ENCODE data around the gene SLC46A3. TPM values are rescaled to one million over a fixed set of nuclear protein-coding genes. Genes with fewer than 3 reads are reported as not detected.

SLC46A3 gene
- total RNA-seq, 1 experiment from 2014 or later, result 12.5 TPM

- DNase-seq (ENCODE audit: low read depth, low spot score), result no peak
- in situ Hi-C loops (cut with HindIII; ENCODE audit: low pct_unique_long_range_greater_than_20kb, low sequenced_read_pairs), result no loop called here
These were observed 63.2 kb downstream of the SLC46A3 start for GRCh38 chr13:28655561-28655960.

- in situ Hi-C loops (cut with HindIII; ENCODE audit: low pct_unique_long_range_greater_than_20kb, low sequenced_read_pairs), result no loop called here
- no peak for DNase-seq (ENCODE audit: low read depth, low spot score)
These were observed 64.5 kb downstream of the SLC46A3 start for GRCh38 chr13:28654276-28654675.

GRCh38 chr13:28653111-28653510, 65.7 kb downstream of the SLC46A3 start:
- in situ Hi-C loops (cut with HindIII; ENCODE audit: low pct_unique_long_range_greater_than_20kb, low sequenced_read_pairs), result no loop called here
- no peak for DNase-seq (ENCODE audit: low read depth, low spot score)

GRCh38 chr13:28651810-28652401, 66.9 kb downstream of the SLC46A3 start:
- in situ Hi-C loops (cut with HindIII; ENCODE audit: low pct_unique_long_range_greater_than_20kb, low sequenced_read_pairs), result no loop called here
- DNase-seq (ENCODE audit: low read depth, low spot score), result no peak

GRCh38 chr13:28650284-28650683, 68.5 kb downstream of the SLC46A3 start:
- no peak for DNase-seq (ENCODE audit: low read depth, low spot score)
- in situ Hi-C loops (cut with HindIII; ENCODE audit: low pct_unique_long_range_greater_than_20kb, low sequenced_read_pairs), result no loop called here

Small RNAs within 50 kb of the gene (small RNA-seq; reads per million reads assigned to genes)
- 0 reads per million in 2 experiments for gene RNU6-53P

Other genes with a start within 250 kb of the SLC46A3 start
- 0.03 and 0.18 TPM in 2 replicates for gene FLT1, start 223.8 kb downstream of the SLC46A3 start, total RNA-seq (2014; rRNA removed; shearing (Covaris generic))
- 276 and 342 TPM in 2 replicates for gene POMP, start 59.8 kb downstream of the SLC46A3 start, total RNA-seq (2014; rRNA removed; shearing (Covaris generic))
- not detected in 2 replicates for gene MTUS2, start 101.4 kb upstream of the SLC46A3 start, total RNA-seq (2014; rRNA removed; shearing (Covaris generic))